GM12878 (cell line): ENCODE measurements around the gene ULK4. TPM values are rescaled to one million over a fixed set of nuclear protein-coding genes. Genes with fewer than 3 reads are reported as not detected.

Source experiments
- ATAC-seq: fragments of 200-7000 bp; cut with Tn5 transposase; 3 replicates; pipeline ENCODE4 v1.9.1; 2020; ENCODE audit warnings: mild to moderate bottlenecking, moderate library complexity
- BruUV-seq: library from RNA; stranded (reverse); fragments of 400-500 nt; replicated peaks from 2 replicates; lab custom pipeline; 2021; lab: Mats Ljungman, UMichigan
- CTCF ChIA-PET: fragments of 300-600 bp; sonication (Branson Sonifier 250); formaldehyde crosslinking; extraction: SDS; loops from one replicate; lab custom pipeline; 2021; ENCODE audit warnings: inconsistent platforms; lab: Yijun Ruan, JAX
- POLR2A ChIA-PET: fragments of 350-600 bp; formaldehyde crosslinking; extraction: SDS; loops from one replicate; lab custom pipeline; 2021; ENCODE audit warnings: inconsistent platforms; lab: Charles Lee
- RAD21 ChIA-PET: fragments of 300-600 bp; sonication (Branson Sonifier 250); formaldehyde crosslinking; loops from one replicate; lab custom pipeline; 2023; ENCODE audit warnings: antibody characterized with exemption; ENCODE audit not compliant: unreplicated experiment; lab: Charles Lee
- SMC1A ChIA-PET: fragments of 300-600 bp; sonication (Branson Sonifier 250); formaldehyde crosslinking; loops from one replicate; lab custom pipeline; 2023; ENCODE audit not compliant: unreplicated experiment, uncharacterized antibody; lab: Charles Lee
- DNase-seq: peaks from one replicate; pipeline ENCODE4 v3.0.0-alpha.2; 2011; ENCODE audit warnings: low read depth, low spot score
- FAIRE-seq: peaks from 3 replicates; lab custom pipeline; 2011; peaks lifted over from hg19 to GRCh38; lab: Jason Lieb, UNC
- H2AFZ ChIP-seq: 2 replicates; pipeline ENCODE4 v1.6.0; 2011; ENCODE audit warnings: low read depth, low read length, control low read depth; ENCODE audit not compliant: control insufficient read depth
- H3K27ac ChIP-seq: 2 replicates; pipeline ENCODE4 v1.5.1; 2011; ENCODE audit warnings: control low read depth; ENCODE audit not compliant: control insufficient read depth, insufficient read depth
- H3K27me3 ChIP-seq, 2 experiments: replicated peaks in 1 of 2; 2 replicates each; pipeline versions ENCODE4 v1.6.0 to v1.6.1; 2011; ENCODE audit warnings: low read length in 1 of 2; ENCODE audit not compliant: control insufficient read depth in 2 of 2, insufficient read depth in 2 of 2
- H3K36me3 ChIP-seq, 2 experiments: 2 replicates each; pipeline ENCODE4 v1.5.1; 2011; ENCODE audit warnings: low read length in 1 of 2; ENCODE audit not compliant: control insufficient read depth in 2 of 2, insufficient read depth in 2 of 2
- H3K4me1 ChIP-seq: 2 replicates; pipeline ENCODE4 v1.6.1; 2011; ENCODE audit warnings: mild to moderate bottlenecking, low read length, moderate library complexity, mixed read lengths; ENCODE audit not compliant: control insufficient read depth, insufficient read depth
- H3K4me2 ChIP-seq: 2 replicates; pipeline ENCODE4 v1.6.0; 2011; ENCODE audit warnings: control low read depth; ENCODE audit not compliant: control insufficient read depth, insufficient read depth
- H3K4me3 ChIP-seq: fragments of 200-600 bp; sonication (generic); 2 replicates; pipeline ENCODE4 v1.5.1; 2016
- H3K79me2 ChIP-seq: 2 replicates; pipeline ENCODE4 v1.6.0; 2011; ENCODE audit warnings: low read length; ENCODE audit not compliant: control insufficient read depth, insufficient read depth
- H3K9ac ChIP-seq: 2 replicates; pipeline ENCODE4 v1.8.0; 2011; ENCODE audit warnings: low read length, control low read depth, mixed read lengths; ENCODE audit not compliant: control insufficient read depth, insufficient read depth
- H3K9me3 ChIP-seq: replicated peaks from 3 replicates; pipeline ENCODE4 v1.5.1; 2011; ENCODE audit warnings: mild to moderate bottlenecking, low read length; ENCODE audit not compliant: control insufficient read depth, insufficient read depth
- H4K20me1 ChIP-seq: 2 replicates; pipeline ENCODE4 v1.6.0; 2011; ENCODE audit not compliant: control insufficient read depth, insufficient read depth
- ATF2 ChIP-seq: IDR thresholded peaks from 2 replicates; pipeline ENCODE4 v1.6.1; 2012; ENCODE audit warnings: low read length, inconsistent platforms
- CHD2 ChIP-seq: IDR thresholded peaks from 2 replicates; pipeline ENCODE4 v1.6.1; 2011; ENCODE audit warnings: low read depth, low read length, improper control_type of control experiment, borderline replicate concordance
- E2F8 ChIP-seq: fragments of 450-650 bp; IDR thresholded peaks from 2 replicates; pipeline ENCODE4 v1.6.1; 2018; ENCODE audit warnings: mild to moderate bottlenecking, low read depth, moderate library complexity; ENCODE audit not compliant: partially characterized antibody
- ELK1 ChIP-seq: IDR thresholded peaks from 2 replicates; pipeline ENCODE4 v1.6.1; 2012; ENCODE audit warnings: low read depth, low read length, improper control_type of control experiment
- EP300 ChIP-seq, 2 experiments: fragments of 150-350 bp in 1 of 2; IDR thresholded peaks; 2 replicates each; pipeline ENCODE4 v1.6.1; 2011 to 2012; ENCODE audit warnings: low read depth in 2 of 2, low read length in 2 of 2, borderline replicate concordance in 1 of 2, improper control_type of control experiment in 1 of 2, inconsistent platforms in 1 of 2; ENCODE audit not compliant: control insufficient read depth in 1 of 2
- JUNB ChIP-seq: IDR thresholded peaks from 2 replicates; pipeline ENCODE4 v1.6.1; 2016; ENCODE audit warnings: antibody characterized with exemption, mild to moderate bottlenecking
- KLF5 ChIP-seq: fragments of 450-650 bp; IDR thresholded peaks from 2 replicates; pipeline ENCODE4 v1.6.1; 2014; ENCODE audit warnings: mild to moderate bottlenecking; ENCODE audit not compliant: partially characterized antibody
- NR2C1 ChIP-seq: fragments of 450-650 bp; IDR thresholded peaks from 2 replicates; pipeline ENCODE4 v1.6.1; 2017; ENCODE audit warnings: antibody characterized with exemption, mild to moderate bottlenecking, moderate library complexity
- POU2F2 ChIP-seq: IDR thresholded peaks from 3 replicates; pipeline ENCODE4 v1.6.1; 2011; ENCODE audit warnings: low read depth, mild to moderate bottlenecking, low read length, borderline replicate concordance
- RCOR1 ChIP-seq: conservative IDR thresholded peaks from 2 replicates; pipeline ENCODE4 v1.6.1; 2012; ENCODE audit warnings: low read depth, low read length, improper control_type of control experiment
- SMAD5 ChIP-seq: IDR thresholded peaks from 2 replicates; pipeline ENCODE4 v1.6.1; 2016; ENCODE audit warnings: antibody characterized with exemption, low read depth
- ZNF687 ChIP-seq: fragments of 450-650 bp; IDR thresholded peaks from 2 replicates; pipeline ENCODE4 v1.6.1; 2017; ENCODE audit warnings: mild to moderate bottlenecking, moderate library complexity
- WGBS: methylation state at CpG from one replicate; pipeline ENCODE4 v1.1.6; 2016; ENCODE audit warnings: low lambda C conversion rate; ENCODE audit not compliant: insufficient replicate concordance, insufficient coverage; ENCODE audit errors: missing lambda C conversion rate; 5-methylcytosine and 5-hydroxymethylcytosine counted together
- in situ Hi-C: fragments of 300-500 bp; cut with MboI; formaldehyde crosslinking; loops from 9 replicates; pipeline ENCODE4 v1.14.3; 2018; ENCODE audit warnings: mixed read lengths
- intact Hi-C: fragments of 100-400 bp; cut with micrococcal nuclease; formaldehyde crosslinking; loops from one replicate; pipeline ENCODE4 v1.14.2; 2022; ENCODE audit not compliant: unreplicated experiment
- polyA plus RNA-seq, 11 experiments: library from polyadenylated mRNA; depleted of rRNA in 4 of 11; unstranded in 6 of 11; stranded (reverse) in 5 of 11; fragments of >200 nt; fragmentation: Nextera tagmentation in 4 of 11; fragmentation: Illumina TruSeq in 1 of 11; extraction: Ambion mirVana in 4 of 11; extraction: Trizol in 1 of 11; gene quantifications; 1 replicate in 1 of 11; 2 replicates in 10 of 11; pipeline versions ENCODE4 v1.2.1 to v1.2.3, GENCODE V29; 2011 to 2016; ENCODE audit warnings: inconsistent platforms in 2 of 11, missing spikeins in 2 of 11, low read depth in 1 of 11
- total RNA-seq, 4 experiments: library from RNA; depleted of rRNA in 3 of 4; stranded (reverse); fragments of >200 nt in 3 of 4; fragmentation: Illumina TruSeq in 1 of 4; extraction: Trizol in 1 of 4; gene quantifications; 2 replicates each; pipeline versions ENCODE4 v1.2.1 to v1.2.3, GENCODE V29; 2013 to 2021

ULK4 gene
- total and polyA plus RNA-seq, 10 of the 15 experiments (the other 5 are each of a cell fraction or from before 2014, with no cell fraction given), result 3.5 to 7.6 (median 6.3) TPM

- SMC1A ChIA-PET, result no interaction called here
- no peak for FAIRE-seq
- in situ Hi-C loops, result no loop called here
Observed at GRCh38 chr3:41532976-41533375, 428.9 kb downstream of the ULK4 start.

More at GRCh38 chr3:41532976-41533375, 428.9 kb downstream of the ULK4 start:
- H3K27ac ChIP-seq, result no peak overlapping the region
- H3K9me3 ChIP-seq, result no peaks in the 10 kb centered on the region
- TF ChIP-seq KLF5 (no peak), E2F8 (no peak), POU2F2 (no peak), ELK1 (no peak), ZNF687 (no peak), CHD2 (no peak), NR2C1 (no peak), EP300 (IDR thresholded peaks at IDR 0.05; ENCODE audit: borderline replicate concordance in 1 of 2, control insufficient read depth in 1 of 2, low read depth in 2 of 2, low read length in 2 of 2) (no peak), RCOR1 (no peak), SMAD5 (no peak), JUNB (no peak), ATF2 (no peak)
- H2AFZ ChIP-seq, result no peak overlapping the region
- no peaks in the 10 kb centered on the region for H3K27me3 ChIP-seq
- no peaks in the 10 kb centered on the region for H3K36me3 ChIP-seq
- RAD21 ChIA-PET, result no interaction called here
- H3K4me2 ChIP-seq, result no peak overlapping the region
- intact Hi-C loops, result no loop called here
- DNase-seq (no peak), ATAC-seq (no peak)
- H3K4me1 ChIP-seq, result no peaks in the 10 kb centered on the region
- POLR2A ChIA-PET, result no interaction called here
- H3K9ac ChIP-seq, result no peak overlapping the region
- no TSS peak for BruUV-seq
- CTCF ChIA-PET, result no interaction called here
- 42% methylated on average over 3 of the region's 3 CpGs for WGBS
- H4K20me1 ChIP-seq, result no peaks in the 10 kb centered on the region
- no peaks in the 10 kb centered on the region for H3K79me2 ChIP-seq
- H3K4me3 ChIP-seq, result no peak overlapping the region
